Inferior parietal cortex (tissue), 1 donor: ENCODE results near the gene RTL10.

ENCODE experiments used
- DNase-seq: peaks from one replicate; pipeline ENCODE4 v3.0.0-alpha.2; 2016; ENCODE audit errors: extremely low spot score

The RTL10 gene

DNA sequence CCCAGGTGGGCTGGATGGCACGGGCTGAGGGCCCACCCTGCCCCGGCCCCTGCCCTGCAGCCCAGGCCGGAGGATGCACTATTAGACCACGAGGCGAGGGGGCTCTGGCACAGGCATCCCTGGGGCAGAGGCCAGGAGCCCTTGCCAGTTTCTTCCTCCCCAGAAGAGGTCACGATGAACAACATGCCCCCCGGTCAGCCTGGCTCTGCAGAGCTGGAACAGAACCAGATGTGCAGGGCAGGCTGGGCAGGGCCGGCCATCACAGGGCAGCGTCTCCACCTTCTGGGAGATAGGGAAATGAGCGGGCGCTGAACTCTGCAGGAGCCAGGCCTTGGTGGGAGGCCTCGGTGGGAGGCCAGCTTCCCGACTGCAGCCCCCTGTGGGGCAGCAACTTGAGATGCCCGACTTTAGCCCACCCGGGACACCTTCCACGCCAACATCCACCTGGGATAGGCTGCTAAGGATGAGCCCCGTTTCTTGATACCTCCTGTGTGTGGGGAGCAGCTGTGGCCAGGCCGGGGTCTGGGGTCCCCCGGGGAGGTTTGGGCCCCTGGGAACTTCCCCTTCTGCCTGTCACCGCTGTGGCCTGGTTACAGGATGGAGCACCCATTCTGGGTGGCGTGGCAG lies 21.8 kb upstream of the RTL10 start:
- DNase-seq: no peak

DNA sequence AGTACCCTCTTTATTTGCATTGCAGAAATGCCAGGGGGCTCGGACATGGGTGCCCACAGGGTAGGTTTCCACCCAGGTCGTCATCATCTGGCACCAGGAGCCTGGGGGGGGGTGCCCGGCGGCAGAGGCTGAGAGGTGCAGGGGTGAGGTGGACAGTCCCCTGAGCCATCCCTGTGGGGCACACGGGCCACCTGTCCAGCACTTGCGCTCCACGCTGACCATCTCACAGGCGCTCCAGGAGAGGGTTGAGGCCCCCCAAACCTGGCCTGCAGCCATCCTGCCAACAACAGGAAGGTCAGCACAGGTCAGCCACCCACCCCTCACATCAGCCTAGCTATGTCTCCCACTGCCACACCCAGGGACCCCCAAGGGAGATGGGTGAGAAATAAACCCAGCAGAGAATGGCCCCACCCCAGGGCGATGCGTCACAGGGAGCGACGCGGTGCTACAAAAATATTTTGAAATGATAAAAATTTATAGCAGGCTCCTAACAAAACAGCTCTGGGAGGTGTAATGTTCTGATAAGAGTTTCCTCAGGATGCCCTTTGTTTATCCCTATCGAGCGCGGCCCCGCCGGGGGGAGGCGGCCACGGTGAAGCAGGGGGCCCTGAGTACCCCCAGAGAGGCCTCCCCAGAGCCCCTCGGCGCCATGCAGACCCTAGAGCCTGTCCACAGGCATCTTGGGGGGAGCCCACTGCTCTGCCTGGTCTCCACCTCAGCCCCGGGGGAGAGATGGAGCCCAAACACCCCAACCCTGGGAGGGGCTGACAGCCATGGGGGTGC lies 21.0 kb upstream of the RTL10 start:
- DNase-seq: no peak

DNA sequence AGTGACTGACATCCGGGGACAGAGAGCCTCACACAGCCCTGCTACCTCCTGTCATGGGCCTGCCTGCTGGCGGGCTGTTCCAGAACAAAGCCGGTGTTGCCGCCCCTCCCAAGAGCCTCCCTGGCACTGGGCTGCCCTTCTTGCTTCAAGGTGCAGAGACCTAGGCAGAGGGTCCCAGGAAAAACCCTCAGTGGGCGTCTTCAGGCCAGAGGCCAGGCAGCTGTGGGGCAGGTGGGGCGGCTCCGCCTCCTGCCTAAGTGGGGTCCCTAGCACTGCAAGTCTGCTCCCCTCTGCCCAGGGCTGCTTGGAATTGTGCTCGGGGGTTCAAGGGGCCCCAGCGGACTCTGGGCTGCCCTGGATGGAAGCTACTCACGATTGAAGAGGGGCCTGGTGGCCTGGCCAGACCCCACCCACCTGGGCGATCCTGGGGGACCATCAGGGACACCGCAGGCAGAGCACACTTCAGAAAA lies 20.4 kb upstream of the RTL10 start:
- DNase-seq: no peak

DNA sequence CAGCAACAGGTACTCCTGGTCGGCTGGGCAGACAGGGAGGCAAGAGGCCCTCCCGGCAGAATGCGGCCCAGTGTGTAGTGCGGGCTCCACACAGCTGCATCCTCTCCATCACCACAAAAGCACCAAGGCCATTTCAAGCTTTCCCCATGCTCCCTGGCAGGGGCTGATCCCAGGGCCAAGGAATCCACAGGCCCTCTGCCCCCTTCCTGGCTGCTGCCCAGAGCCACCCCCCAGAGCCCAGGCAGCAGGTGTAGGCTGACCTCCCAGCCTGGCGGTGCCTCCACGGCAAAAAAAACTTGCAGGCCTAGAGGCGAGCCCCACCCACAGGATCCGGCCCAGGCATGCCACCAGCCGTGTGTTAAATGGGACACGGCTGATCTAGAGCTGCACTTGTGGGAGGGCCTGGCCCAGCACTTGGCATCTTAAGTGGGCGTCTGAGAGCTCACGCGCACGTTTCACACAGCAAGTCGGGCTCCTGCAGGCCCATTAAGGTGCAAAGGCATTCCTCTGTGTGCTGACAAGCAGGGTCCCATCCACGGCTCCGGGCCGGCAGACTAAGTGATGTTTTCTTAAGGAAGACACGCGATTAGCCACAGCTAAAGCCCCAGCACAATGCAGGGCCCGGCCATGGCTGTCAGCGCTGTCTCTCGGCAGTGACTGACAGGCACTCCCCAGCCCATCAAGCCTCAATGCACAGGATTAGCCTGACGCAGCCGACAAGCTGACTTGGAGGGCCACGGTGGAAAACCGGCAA lies 19.8 kb upstream of the RTL10 start:
- no peak for DNase-seq

DNA sequence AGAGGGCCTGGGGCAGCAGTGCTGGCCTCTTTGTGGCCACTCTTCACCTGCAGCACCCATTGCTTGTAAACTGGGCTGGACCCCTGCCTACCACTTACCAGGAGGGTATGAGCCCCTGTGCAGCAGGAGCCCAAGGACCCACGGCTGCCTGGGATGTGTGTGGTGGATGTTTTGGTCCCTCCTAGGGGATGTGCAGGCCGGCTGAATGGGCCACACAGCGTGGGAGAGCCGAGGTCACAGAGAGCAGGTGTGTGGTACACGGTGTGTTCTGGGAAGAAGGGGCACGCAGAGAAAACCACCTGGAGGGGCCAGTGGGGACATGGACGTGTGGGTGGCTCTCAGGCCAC lies 19.3 kb upstream of the RTL10 start:
- DNase-seq: no peak

DNA sequence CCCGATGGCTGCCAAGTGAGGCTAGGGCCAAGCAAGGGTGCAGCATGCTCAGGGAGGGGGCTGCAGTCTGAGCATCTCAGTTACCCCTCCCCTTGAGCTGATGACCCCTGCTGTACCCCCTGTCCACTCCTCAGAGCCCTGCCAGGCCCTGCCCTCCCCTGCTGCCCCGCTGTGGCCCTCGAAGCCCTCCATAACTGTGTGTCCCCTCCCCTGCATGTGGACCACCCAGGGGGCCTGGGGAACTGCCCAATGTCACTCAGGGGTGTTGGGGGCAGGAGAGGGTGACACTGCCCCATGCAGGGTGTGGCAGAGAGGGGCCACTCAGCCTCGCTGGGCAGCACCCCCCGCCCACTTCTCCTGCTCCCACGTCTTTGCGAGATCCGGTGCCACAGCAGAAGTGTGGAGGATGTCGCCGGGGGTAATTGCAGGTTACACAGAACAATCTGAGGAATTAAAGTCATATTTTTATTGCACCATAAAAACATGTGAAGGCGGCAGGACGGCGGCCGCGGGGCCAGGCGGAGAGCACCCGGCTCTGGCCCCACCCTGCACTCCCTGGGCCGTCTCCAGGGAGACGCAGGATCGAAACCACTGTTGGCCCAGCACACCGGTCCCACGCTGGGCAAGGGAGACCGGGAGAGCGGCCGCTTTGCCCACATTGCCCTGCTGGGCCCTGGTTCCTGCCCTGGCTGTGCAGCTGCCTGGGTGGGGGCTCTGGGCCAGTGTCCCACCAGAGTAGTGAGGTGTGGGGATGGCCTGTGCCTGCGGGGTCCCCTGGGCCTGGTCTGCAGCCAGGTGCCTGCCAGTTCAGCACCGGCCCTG lies 18.7 kb upstream of the RTL10 start:
- no peak for DNase-seq

DNA sequence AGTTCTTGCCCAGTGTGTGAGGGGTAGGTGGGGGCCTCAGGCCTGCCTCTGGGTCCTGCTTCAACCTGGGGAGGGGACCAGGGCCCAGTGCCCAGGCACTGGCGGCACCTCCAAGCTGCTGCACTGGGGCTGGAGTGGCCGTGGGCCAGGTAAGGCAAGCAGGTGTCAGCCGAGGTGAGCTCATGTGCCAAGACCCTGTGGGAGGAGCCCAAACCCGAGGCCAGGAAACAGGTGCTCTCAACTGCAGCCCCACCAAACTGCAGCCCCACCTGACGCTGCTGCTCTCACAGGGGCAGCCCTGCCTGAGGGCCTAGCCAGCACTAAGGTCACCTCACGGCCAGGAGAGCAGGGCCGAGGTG lies 18.1 kb upstream of the RTL10 start:
- DNase-seq: no peak

DNA sequence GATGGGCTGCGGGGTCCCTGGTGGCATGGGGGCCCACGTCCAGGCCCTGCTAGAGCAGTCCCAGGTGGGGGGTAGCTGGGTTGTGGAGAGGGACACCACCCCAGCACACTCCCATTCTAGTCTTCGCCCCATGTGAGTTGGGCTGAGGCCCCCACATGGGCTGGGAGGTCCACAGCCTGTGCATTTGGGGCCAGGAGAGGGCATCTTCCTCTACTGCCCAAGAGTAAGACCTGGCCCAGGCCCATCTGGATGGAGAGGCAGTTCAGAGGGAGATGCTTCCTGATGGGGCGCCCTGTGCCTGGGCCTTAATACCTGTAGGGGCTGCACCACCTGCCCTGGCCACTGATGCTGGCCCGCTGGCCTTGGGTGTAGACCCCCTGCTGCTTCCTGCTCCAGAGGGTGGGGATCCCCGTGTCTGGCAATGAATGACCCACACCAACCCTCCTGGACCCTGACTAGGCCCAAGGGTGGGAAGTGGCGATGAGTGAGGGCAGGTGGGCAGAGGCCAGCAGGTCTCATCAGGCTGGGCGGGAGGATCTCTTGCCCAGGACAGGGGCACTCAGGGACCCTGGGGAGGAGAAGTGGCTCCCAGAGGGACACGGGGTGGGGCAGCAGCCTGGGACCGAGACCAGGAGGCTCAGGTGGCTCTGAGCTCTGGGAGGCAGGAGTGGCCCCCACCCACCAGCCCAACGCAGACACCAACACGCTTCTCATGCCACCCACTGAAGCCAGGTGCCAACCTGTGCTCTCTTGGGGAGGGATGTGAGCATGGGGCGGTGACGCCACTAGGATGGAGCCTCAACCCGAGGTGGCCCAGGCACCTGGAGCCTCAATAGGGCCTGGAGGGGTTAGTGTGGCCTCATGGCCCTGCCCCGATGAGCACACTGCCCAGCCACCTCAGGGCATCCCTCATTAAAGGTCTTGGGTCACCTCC lies 17.4 kb upstream of the RTL10 start:
- no peak for DNase-seq

DNA sequence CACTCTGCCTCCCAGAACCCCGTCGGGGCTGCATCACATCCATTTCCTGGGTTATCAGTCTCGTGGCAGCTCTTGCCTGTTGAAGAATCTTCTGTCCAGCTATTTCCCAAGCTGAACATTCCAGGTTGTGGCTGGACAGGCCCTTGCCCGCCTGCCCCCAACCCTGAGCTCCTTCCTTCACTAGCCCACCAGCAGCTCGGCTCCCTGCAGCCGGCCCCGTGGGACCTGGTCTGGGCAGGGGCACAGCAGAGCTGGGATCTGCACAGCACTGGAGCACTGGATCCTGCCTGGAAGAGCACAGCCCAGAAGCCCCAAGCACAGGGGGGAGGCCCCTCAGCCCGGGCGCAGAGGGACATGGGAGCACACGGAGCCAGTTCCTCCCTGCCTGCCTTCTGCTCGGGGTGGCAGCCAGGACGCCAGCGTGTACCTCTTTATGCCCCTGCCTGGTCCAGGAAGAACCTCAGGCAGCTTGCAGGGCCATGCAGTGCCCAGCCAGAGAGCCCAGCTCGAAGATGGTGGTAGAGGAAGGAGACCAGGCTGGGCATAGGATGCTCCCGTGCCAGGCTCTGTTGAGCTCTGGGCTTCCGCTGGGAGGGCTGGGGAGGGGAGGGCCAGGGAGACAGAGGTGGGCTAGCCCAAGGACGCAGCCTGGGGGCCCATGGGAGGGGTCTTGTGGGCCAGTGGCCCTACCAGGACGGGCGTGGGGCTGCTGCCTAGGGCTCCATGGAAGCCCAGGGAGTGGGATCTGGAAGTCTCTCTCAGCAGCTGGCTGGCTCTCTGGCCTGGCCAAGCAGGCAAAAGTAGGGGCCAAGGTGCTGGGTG lies 16.6 kb upstream of the RTL10 start:
- DNase-seq: no peak

DNA sequence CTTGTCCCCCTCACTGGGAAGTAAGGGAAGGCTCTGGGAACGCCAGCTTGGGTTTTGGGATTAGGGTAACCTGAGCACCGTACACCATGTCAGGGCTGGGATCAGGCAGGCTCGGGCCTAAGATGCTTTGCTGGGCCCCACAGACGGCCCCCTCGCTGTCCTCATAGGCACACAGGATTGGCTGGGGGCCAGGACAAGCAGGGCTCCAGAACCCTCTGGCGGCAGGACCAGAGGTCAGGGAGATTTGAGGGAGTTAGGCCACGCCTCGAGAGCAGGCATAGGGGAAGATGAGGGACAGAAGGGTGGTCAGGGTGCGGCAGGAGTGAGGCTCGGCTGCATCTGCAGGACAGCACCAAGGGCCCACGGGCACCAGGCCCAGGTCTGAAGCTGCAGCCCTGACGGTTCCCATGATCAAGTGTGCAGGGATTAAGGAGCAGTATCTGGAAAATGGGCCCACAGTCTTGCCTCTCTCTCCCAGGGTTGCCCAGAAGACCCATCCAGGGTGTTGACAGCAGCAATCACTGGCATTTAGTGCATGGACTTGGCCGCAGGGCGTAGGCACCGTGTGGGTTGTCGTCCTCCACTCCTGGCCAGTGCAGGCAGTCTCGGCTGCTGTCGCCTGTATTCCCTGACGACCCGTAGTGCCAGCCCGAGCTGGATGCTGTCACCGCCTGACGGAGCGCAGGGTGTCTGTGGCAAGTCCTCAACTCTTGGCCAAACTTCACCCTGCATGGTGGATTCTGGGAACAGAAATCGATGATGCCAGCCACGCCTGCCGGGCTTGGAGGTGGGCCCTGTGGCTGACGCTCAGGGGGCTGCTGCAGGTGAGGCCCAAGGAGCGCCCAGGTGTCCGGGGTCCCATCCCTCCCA lies 15.7 kb upstream of the RTL10 start:
- no peak for DNase-seq

DNA sequence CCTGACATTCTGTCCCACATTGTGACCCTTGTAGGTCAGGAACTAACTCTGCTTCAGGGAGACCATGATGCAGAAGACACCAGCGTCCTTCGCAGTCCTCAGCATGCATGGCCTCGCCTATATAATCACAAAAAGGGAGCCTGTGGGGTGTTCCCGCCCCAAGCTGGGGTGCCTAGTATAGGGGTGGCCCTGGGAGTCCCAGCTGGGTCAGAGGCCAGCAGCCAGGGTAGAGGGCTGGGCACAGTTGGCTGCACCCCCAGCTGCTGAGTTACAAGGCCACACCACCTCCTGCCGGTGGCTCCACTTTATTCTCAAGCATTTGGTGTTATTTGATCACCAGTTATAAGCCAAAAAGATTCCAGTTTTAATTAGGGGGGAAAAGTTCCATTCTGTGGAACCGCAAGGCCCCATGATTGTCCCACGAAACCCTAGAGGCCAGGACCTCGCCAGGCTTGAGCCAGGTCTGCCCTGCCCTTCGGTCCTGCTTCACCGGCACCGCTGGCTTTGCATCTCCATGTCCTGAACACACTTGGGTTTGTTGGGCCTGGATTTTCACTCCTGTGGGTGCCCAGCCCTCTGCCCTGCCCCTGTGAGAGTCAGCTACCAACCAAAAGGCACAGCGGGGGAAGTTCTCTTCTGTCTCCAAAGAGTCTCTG lies 15.0 kb upstream of the RTL10 start:
- no peak for DNase-seq

DNA sequence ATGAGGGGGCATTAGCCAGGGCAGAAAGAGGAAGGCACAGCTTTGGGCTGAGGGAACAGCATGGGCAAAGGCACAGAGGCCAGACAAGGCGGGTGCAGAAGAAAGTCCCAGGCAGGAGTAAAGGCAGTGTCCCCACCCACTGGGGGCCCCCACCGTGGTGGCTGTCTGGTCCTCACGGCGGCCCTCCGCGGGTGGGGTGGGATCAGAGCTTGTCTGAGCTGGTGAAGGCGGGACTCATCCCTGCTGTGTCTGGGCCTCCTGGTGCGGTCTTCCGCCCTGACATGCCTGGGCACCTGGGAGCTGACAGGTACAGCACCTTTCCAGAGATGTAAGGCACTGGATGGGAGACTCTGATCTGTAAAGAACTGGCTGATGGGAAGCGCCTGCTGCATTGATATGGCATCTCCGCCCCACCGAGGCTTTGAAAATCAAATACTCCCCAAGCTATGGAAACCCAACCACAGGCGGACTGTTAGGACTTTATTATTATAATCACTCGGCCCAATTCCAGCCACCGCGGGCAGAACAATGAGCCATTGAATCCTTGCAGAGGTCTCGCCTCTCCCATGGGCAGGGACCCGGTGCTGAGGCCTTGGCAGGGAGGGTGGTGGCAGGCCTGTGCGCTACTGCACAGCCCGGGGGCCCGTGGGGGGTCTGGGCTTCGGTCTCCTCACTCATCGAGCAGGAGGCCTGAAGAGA lies 14.2 kb upstream of the RTL10 start:
- DNase-seq: peak; percentile 34

DNA sequence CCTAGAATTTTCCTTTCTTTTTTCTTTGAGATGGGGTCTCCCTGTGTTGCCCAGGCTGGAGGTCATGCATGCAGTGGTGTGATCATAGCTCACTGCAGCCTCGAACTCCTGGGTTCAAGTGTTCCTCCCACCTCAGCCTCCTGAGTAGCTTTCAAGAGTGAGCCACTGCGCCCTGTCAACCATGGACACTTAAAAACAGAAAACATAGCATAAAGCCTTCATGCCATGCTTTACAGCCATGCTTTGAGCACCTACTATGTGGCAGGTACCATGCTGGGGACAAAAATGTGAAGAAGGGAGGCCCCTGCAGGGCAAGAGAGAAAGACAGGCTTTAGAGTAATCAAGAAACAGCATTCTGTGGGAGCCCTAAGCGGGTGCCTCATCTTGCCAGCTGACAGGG lies 13.7 kb upstream of the RTL10 start:
- DNase-seq: no peak

DNA sequence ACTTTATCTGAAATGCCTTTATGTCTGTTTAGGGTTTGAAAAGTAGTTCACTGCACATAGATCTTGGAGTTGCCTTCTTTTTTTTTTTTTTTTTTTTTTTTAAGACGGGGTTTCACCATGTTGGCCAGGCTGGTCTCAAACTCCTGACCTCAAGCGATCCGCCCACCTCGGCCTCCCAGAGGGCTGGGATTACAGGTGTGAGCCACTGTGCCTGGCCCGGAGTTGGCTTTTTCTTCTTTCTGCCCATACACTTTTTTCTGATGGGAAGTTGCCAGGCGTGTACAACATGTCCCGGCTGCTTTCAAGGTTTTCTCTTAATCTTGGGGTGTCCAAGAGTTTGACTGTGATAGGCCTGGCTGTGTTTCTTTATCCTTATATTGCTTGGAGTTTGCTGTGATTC lies 12.9 kb upstream of the RTL10 start:
- DNase-seq: no peak

DNA sequence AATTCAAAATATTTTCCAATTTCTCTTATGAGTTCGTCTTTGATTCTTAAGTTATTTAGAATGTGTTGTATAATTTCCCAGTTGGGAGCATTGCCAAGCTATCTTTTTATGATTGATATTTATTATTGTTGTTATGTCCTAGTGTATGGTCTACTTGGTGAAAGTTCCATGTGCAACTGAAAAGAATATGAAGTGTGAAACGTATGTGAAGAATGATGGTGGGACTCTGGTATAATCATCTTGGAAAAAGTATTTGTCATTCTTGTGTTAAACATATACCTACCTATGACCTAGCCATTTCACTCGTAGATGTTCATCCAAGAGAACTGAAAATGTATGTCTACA lies 12.0 kb upstream of the RTL10 start:
- no peak for DNase-seq

DNA sequence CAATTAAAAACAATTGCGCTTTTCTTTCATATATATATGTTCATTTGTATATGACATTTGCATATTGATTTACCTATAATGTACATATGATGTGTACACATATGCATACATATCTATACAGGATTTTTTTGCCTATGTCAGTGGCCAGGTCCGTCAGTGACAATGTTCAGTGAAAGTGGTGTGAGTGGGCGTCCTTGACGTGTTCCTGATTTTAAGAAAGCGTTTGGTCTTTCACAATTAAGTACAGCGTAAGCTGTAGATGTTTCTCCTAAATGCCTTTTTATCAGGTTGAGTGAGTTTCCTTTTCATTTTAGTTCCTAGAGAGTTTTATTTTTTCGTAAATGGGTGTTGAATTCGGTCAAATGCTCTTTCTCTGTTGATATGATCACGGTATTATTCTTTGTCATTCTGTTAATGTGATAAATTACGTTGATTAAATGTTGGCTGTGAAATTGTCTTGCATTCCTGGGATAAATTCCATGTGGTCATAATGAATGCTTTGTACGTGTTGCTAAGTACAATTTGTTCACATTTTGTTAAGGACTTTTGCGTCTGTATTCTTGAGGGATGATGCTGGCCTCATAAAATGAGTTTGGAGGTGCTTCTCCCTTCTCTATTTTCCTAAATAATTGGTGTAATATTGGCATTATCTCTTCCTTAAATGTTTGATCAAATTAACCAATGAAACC lies 10.6 kb upstream of the RTL10 start:
- DNase-seq: no peak

DNA sequence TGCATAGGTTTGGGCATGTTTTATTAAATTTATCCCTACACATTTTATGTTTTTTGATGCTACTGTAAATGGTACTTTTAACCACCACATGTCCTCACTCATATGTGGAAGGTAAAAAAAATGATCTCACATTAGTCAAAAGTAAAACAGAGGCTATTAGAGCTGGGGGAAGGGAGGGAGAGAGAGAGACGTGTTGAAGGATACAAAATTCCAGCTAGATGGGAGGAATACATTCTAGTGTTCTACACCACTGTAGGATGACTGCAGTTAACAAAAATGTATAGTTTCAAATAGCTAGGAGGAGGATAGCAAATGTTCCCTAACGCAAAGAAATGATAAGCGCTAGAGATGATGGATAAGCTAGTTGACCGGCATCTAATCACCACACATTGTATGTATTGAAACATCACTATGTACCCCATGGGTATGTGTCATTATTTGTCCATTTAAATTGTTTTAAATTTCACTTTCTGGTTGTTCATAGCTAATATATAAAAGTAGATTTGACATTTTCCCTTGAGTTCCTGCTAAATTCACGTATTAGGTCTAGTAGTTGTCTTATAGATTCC lies 9.9 kb upstream of the RTL10 start:
- no peak for DNase-seq
